ENCODE results near the gene CADM1. TPM values are rescaled to one million over a fixed set of nuclear protein-coding genes. Genes with fewer than 3 reads are reported as not detected.

The CADM1 gene
- total and polyA plus RNA-seq, 2 experiments from 2014 or later = 16.5 to 18.0 TPM

DNA sequence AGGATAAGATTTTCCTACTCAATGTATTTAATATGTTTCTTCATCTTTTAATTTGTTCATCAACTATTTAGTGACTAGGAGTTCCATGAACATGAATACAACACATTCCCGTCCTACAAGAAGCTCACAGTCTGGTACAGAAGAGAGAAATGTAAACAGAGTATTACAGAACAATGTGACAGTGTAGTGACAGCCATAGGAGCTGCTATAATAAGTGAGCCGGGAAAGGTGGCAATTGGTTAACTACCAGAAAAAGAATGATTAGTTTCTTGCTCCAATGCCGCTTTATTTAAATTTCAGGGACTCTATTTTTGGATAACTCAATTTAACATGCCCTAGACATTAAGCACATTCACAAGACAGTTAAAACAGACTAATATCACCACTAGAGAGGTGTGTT lies 192.3 kb downstream of the CADM1 start:
- H3F3A ChIP-seq (replicated peaks; ENCODE audit: low read depth) = no peaks in the 10 kb centered on the region
- no peaks in the 10 kb centered on the region for H3K9me3 Mint-ChIP-seq
- no peak overlapping the region for H3K4me3 Mint-ChIP-seq

More for the DNA sequence above, 192.3 kb downstream of the CADM1 start:
- DNase-seq (ENCODE audit: low spot score) (no peak), ATAC-seq (no peak)
- Histone ChIP-seq H3K36me3 (ENCODE audit: insufficient read depth) (no peaks in the 10 kb centered on the region), H3K9me2 (ENCODE audit: insufficient read depth) (no peaks in the 10 kb centered on the region), H3K27me3 (ENCODE audit: insufficient read depth) (no peaks in the 10 kb centered on the region), H3K4me3 (no peak overlapping the region), H2AFZ (no peak overlapping the region), H3K4me1 (ENCODE audit: insufficient read depth) (no peaks in the 10 kb centered on the region), H3K79me2 (replicated peaks; ENCODE audit: insufficient read depth) (no peaks in the 10 kb centered on the region), H3K27ac (ENCODE audit: low read depth) (no peak overlapping the region), H4K20me1 (replicated peaks; ENCODE audit: insufficient read depth) (no peaks in the 10 kb centered on the region), H3K4me2 (no peak overlapping the region)
- Mint-ChIP-seq H3K27ac (no peak overlapping the region), H3K36me3 (ENCODE audit: low read depth) (no peaks in the 10 kb centered on the region), H3K4me1 (no peaks in the 10 kb centered on the region), H3K27me3 (ENCODE audit: insufficient read depth, low read depth, poor library complexity) (no peaks in the 10 kb centered on the region)
- TF ChIP-seq EZH2 (IDR thresholded peaks at IDR 0.05; ENCODE audit: low read depth, unreplicated experiment) = no peak
- TF ChIP-seq NANOG (IDR thresholded peaks at IDR 0.05; ENCODE audit: borderline replicate concordance) = no peak
- TF ChIP-seq, protein P1, sequence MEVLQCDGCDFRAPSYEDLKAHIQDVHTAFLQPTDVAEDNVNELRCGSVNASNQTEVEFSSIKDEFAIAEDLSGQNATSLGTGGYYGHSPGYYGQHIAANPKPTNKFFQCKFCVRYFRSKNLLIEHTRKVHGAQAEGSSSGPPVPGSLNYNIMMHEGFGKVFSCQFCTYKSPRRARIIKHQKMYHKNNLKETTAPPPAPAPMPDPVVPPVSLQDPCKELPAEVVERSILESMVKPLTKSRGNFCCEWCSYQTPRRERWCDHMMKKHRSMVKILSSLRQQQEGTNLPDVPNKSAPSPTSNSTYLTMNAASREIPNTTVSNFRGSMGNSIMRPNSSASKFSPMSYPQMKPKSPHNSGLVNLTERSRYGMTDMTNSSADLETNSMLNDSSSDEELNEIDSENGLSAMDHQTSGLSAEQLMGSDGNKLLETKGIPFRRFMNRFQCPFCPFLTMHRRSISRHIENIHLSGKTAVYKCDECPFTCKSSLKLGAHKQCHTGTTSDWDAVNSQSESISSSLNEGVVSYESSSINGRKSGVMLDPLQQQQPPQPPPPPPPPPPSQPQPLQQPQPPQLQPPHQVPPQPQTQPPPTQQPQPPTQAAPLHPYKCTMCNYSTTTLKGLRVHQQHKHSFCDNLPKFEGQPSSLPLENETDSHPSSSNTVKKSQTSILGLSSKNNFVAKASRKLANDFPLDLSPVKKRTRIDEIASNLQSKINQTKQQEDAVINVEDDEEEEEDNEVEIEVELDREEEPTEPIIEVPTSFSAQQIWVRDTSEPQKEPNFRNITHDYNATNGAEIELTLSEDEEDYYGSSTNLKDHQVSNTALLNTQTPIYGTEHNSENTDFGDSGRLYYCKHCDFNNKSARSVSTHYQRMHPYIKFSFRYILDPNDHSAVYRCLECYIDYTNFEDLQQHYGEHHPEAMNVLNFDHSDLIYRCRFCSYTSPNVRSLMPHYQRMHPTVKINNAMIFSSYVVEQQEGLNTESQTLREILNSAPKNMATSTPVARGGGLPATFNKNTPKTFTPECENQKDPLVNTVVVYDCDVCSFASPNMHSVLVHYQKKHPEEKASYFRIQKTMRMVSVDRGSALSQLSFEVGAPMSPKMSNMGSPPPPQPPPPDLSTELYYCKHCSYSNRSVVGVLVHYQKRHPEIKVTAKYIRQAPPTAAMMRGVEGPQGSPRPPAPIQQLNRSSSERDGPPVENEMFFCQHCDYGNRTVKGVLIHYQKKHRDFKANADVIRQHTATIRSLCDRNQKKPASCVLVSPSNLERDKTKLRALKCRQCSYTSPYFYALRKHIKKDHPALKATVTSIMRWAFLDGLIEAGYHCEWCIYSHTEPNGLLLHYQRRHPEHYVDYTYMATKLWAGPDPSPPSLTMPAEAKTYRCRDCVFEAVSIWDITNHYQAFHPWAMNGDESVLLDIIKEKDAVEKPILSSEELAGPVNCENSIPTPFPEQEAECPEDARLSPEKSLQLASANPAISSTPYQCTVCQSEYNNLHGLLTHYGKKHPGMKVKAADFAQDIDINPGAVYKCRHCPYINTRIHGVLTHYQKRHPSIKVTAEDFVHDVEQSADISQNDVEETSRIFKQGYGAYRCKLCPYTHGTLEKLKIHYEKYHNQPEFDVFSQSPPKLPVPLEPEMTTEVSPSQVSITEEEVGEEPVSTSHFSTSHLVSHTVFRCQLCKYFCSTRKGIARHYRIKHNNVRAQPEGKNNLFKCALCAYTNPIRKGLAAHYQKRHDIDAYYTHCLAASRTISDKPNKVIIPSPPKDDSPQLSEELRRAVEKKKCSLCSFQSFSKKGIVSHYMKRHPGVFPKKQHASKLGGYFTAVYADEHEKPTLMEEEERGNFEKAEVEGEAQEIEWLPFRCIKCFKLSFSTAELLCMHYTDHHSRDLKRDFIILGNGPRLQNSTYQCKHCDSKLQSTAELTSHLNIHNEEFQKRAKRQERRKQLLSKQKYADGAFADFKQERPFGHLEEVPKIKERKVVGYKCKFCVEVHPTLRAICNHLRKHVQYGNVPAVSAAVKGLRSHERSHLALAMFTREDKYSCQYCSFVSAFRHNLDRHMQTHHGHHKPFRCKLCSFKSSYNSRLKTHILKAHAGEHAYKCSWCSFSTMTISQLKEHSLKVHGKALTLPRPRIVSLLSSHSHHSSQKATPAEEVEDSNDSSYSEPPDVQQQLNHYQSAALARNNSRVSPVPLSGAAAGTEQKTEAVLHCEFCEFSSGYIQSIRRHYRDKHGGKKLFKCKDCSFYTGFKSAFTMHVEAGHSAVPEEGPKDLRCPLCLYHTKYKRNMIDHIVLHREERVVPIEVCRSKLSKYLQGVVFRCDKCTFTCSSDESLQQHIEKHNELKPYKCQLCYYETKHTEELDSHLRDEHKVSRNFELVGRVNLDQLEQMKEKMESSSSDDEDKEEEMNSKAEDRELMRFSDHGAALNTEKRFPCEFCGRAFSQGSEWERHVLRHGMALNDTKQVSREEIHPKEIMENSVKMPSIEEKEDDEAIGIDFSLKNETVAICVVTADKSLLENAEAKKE (CRISPR knock-in tag; IDR thresholded peaks at IDR 0.05) = no peak
- no peak for TF ChIP-seq ZNF331 (CRISPR knock-in tag; IDR thresholded peaks at IDR 0.05; ENCODE audit: low read depth)
- TF ChIP-seq, protein P2, sequence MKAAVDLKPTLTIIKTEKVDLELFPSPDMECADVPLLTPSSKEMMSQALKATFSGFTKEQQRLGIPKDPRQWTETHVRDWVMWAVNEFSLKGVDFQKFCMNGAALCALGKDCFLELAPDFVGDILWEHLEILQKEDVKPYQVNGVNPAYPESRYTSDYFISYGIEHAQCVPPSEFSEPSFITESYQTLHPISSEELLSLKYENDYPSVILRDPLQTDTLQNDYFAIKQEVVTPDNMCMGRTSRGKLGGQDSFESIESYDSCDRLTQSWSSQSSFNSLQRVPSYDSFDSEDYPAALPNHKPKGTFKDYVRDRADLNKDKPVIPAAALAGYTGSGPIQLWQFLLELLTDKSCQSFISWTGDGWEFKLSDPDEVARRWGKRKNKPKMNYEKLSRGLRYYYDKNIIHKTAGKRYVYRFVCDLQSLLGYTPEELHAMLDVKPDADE (IDR thresholded peaks at IDR 0.05) = no peak
- no peak for TF ChIP-seq STAT1 (IDR thresholded peaks at IDR 0.05; ENCODE audit: unreplicated experiment)
- no peak for TF ChIP-seq CREB1 (CRISPR knock-in tag; IDR thresholded peaks at IDR 0.05; ENCODE audit: low read depth)
- TF ChIP-seq, protein P3, sequence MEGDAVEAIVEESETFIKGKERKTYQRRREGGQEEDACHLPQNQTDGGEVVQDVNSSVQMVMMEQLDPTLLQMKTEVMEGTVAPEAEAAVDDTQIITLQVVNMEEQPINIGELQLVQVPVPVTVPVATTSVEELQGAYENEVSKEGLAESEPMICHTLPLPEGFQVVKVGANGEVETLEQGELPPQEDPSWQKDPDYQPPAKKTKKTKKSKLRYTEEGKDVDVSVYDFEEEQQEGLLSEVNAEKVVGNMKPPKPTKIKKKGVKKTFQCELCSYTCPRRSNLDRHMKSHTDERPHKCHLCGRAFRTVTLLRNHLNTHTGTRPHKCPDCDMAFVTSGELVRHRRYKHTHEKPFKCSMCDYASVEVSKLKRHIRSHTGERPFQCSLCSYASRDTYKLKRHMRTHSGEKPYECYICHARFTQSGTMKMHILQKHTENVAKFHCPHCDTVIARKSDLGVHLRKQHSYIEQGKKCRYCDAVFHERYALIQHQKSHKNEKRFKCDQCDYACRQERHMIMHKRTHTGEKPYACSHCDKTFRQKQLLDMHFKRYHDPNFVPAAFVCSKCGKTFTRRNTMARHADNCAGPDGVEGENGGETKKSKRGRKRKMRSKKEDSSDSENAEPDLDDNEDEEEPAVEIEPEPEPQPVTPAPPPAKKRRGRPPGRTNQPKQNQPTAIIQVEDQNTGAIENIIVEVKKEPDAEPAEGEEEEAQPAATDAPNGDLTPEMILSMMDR (conservative IDR thresholded peaks at IDR 0.05; ENCODE audit: low read depth in 2 of 2) = no peak
- no peak for TF ChIP-seq EZH2phosphoT487 (IDR thresholded peaks at IDR 0.05; ENCODE audit: unreplicated experiment)
